ENCODE data around the gene SLC1A3.
A peak's percentile ranks its signal among the peaks of the same experiment; 100 is the strongest.

Gene SLC1A3

DNA sequence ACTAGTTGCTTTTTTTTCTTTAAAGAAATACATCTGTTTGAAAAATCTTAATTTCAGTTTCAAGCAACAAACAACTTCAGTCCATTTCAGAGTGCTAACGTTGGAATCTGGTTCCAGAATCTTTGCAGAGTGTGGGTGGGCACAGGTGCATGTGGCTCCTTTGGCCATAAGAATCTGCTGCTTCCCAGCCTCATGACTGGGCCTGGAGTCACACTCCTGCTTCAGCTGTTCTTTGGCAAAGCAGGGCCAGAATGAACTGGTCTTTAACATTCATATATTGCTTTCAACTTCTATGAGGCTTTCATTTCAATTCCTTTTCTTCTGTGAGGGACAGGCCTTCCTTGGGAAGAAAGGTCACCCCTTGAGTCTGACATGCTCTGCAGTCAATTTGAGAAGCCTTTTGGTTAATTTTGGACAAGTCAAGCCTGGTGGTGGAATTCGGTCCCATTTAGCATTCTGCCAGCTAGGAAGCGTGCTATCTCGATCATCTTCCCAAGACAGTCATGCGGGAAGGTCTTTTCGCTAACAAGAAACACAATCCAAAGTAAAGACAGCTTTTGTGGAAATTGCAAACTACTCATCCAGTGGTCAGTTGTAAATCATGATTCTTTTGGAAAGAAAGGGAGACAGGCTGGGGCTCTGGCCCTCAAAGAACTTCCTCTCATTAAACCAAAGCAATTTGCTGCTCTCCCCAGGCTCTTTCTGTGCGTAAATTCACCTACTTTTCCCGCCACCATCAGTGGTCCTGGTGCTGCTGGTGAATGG is 55.2 kb downstream of the SLC1A3 start:
- no peak overlapping the region for H3K4me3 ChIP-seq (ENCODE audit: low read length)
- peak; percentile 20 for DNase-seq (ENCODE audit: low read depth)
- TF ChIP-seq, protein P1, sequence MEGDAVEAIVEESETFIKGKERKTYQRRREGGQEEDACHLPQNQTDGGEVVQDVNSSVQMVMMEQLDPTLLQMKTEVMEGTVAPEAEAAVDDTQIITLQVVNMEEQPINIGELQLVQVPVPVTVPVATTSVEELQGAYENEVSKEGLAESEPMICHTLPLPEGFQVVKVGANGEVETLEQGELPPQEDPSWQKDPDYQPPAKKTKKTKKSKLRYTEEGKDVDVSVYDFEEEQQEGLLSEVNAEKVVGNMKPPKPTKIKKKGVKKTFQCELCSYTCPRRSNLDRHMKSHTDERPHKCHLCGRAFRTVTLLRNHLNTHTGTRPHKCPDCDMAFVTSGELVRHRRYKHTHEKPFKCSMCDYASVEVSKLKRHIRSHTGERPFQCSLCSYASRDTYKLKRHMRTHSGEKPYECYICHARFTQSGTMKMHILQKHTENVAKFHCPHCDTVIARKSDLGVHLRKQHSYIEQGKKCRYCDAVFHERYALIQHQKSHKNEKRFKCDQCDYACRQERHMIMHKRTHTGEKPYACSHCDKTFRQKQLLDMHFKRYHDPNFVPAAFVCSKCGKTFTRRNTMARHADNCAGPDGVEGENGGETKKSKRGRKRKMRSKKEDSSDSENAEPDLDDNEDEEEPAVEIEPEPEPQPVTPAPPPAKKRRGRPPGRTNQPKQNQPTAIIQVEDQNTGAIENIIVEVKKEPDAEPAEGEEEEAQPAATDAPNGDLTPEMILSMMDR (conservative IDR thresholded peaks at IDR 0.05; ENCODE audit: low read length) = no peak

DNA sequence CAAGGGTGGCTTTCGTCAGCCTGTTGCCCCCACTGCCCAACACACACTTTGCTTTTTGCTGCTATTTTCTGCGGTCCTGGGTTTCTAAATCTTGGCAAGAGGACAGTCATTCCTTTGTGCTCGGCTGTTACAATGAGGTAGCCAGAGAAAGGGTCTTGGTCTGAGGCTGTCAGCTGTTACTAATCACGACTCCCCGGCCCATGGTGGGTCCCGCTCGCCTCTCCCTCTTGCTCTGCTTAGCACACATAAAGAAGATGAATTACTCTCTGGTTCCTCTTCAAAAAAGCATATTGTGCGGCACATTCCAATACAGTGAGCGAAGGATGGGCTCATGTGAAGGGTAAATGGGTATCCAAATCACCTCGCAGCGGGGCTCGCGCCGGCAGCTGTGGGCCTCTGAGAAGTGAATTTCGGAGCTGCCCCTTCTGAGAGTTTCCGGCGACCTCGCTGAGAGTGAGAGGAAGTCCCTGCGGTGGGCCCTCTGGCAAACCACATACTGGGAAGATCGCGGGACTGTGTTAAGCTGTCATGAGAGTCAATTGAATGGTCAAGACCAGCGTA is 56.0 kb downstream of the SLC1A3 start:
- H3K4me3 ChIP-seq (ENCODE audit: low read length) = no peak overlapping the region
- TF ChIP-seq, protein P1 (conservative IDR thresholded peaks at IDR 0.05; ENCODE audit: low read length) = no peak
- peak; percentile 39 for DNase-seq (ENCODE audit: low read depth)

DNA sequence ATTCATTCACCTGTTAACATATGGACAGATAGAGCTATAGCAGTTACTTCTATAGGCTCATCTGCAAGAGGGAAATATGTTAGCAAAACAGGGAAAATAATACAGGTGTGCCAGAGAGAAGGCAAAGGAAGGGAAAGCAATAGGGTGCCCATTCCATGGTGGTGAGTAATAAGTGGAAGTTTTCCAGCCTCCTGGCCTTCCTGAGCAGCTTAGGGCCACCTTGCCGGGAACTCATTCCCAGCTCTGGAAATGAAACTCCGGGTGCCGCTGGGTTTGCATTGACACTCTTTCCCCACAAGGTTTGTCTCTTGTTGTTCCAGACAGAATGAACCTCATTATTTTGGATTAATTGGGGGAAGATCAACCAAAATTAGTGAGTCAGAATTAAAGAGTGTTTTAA is 58.4 kb downstream of the SLC1A3 start:
- no peak for DNase-seq (ENCODE audit: low read depth)
- H3K4me3 ChIP-seq (ENCODE audit: low read length) = no peak overlapping the region
- TF ChIP-seq, protein P1 (conservative IDR thresholded peaks at IDR 0.05; ENCODE audit: low read length) = no peak

GRCh38 chr5:36665628-36666027 is 59.2 kb downstream of the SLC1A3 start:
- H3K4me3 ChIP-seq (ENCODE audit: low read length) = no peak overlapping the region
- TF ChIP-seq, protein P1 (conservative IDR thresholded peaks at IDR 0.05; ENCODE audit: low read length) = no peak
- no peak for DNase-seq (ENCODE audit: low read depth)

DNA sequence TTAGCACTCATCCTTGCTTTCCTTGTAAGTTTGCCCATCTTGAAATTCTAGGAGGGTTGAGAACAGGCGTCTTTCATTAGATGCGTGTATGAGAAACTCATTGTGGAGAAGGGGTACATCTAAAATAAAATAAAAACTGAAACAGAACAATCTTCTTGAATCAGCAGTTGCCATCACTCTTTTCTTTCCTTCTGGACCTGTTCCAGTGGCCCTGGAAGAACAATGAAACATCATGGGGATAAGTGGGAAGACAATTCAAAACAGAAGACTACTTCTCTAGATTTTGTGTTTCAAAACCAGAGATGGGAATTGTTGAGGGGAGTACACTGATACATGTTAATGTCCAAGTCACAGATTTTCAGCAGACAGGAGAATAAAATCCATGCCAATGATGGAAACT is 59.9 kb downstream of the SLC1A3 start:
- no peak for DNase-seq (ENCODE audit: low read depth)
- TF ChIP-seq, protein P1 (conservative IDR thresholded peaks at IDR 0.05; ENCODE audit: low read length) = no peak
- no peak overlapping the region for H3K4me3 ChIP-seq (ENCODE audit: low read length)

- no peak overlapping the region for H3K4me3 ChIP-seq (ENCODE audit: low read length)
- DNase-seq (ENCODE audit: low read depth) = no peak
- TF ChIP-seq, protein P1 (conservative IDR thresholded peaks at IDR 0.05; ENCODE audit: low read length) = no peak
These were observed 60.6 kb downstream of the SLC1A3 start for GRCh38 chr5:36666986-36667385.

DNA sequence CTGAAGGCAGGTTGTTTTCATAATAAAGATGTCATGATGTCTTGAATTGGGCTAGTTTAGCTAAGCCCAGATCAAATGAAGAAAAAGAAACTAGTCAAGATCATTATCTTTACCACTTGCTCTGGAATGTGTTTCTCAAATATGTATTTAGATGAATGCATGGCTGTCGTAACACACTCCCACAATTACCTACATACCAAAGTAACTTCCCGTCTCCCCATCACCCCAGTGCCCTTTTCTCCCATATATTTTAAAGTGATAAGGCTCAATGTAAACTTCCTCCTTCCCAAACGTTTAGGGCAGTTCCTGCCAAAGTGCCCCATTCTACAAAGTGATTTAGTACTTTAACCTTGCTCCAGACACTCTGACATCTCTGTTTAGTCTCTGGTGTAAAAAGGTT is 61.4 kb downstream of the SLC1A3 start:
- H3K4me3 ChIP-seq (ENCODE audit: low read length) = no peak overlapping the region
- TF ChIP-seq, protein P1 (conservative IDR thresholded peaks at IDR 0.05; ENCODE audit: low read length) = no peak
- no peak for DNase-seq (ENCODE audit: low read depth)
